Activated B cell treated with CpG ODN at 0.5 μM for 24 hours (primary cell): Measurements from ENCODE around the gene TMTC3. TPM values are rescaled to one million over a fixed set of nuclear protein-coding genes. Genes with fewer than 3 reads are reported as not detected.

Experiments
- ATAC-seq: fragments of 200-7000 bp; cut with Tn5 transposase; one replicate; pipeline ENCODE4 v1.10.0; 2021; ENCODE audit warnings: low read depth, mild to moderate bottlenecking, moderate library complexity
- CTCF ChIA-PET: fragments of 350-600 bp; sonication (Branson Sonifier 250); formaldehyde crosslinking; loops from one replicate; lab custom pipeline; 2021; ENCODE audit warnings: antibody characterized with exemption; lab: Charles Lee
- POLR2A ChIA-PET: fragments of 350-600 bp; sonication (Branson Sonifier 250); formaldehyde crosslinking; loops from one replicate; lab custom pipeline; 2021; ENCODE audit warnings: antibody characterized with exemption; lab: Charles Lee
- DNase-seq: peaks from one replicate; pipeline ENCODE4 v3.0.0; 2022
- H3K27ac Mint-ChIP-seq: one replicate; pipeline ENCODE4 v1.8.0; 2020; ENCODE audit warnings: mixed read lengths
- H3K27me3 Mint-ChIP-seq: one replicate; pipeline ENCODE4 v1.8.0; 2021; ENCODE audit warnings: mixed read lengths
- H3K36me3 Mint-ChIP-seq: one replicate; pipeline ENCODE4 v1.8.0; 2021; ENCODE audit warnings: low read depth, mixed read lengths
- H3K4me1 Mint-ChIP-seq: one replicate; pipeline ENCODE4 v1.8.0; 2021; ENCODE audit warnings: mixed read lengths
- H3K4me3 Mint-ChIP-seq: one replicate; pipeline ENCODE4 v1.8.0; 2020; ENCODE audit warnings: mild to moderate bottlenecking, mixed read lengths
- H3K9me3 Mint-ChIP-seq: one replicate; pipeline ENCODE4 v1.8.0; 2020; ENCODE audit warnings: mixed read lengths
- CTCF ChIP-seq: fragments of 200-600 bp; IDR thresholded peaks from one replicate; pipeline ENCODE4 v1.8.0; 2022; ENCODE audit warnings: antibody characterized with exemption, mild to moderate bottlenecking
- intact Hi-C: fragments of 100-400 bp; cut with micrococcal nuclease; formaldehyde crosslinking; loops from one replicate; pipeline ENCODE4 v1.15.1; 2024
- total RNA-seq: library from RNA; stranded (reverse); gene quantifications from 2 replicates; pipeline ENCODE4 v1.2.3, GENCODE V29; 2022

Gene TMTC3
- 6.3 and 7.4 TPM in 2 replicates for total RNA-seq

GRCh38 chr12:88141774-88142609 lies at the start of gene TMTC3, which contains the start of gene CEP290:
TSS of gene TMTC3 (plus strand) at chr12:88142307. CDS start at chr12:88148316, 6,009 bp downstream.
TSS of gene CEP290 (minus strand) at chr12:88142088. CDS start at chr12:88141307, 781 bp downstream.
- H3K4me3 Mint-ChIP-seq, result peak within 1 kb of the TSS; percentile 98
- POLR2A ChIA-PET, result interaction anchor here (0.8 to 2.3 kb wide), 4 partner anchors 9 to 1384 kb away, joined by 3 to 8 read pairs (median 5); partner anchors contain the start of gene POC1B
- ATAC-seq, result peak; percentile 94

GRCh38 chr12:88092771-88093170 lies 49.3 kb upstream of the TMTC3 start:
- DNase-seq (no peak), ATAC-seq (no peak)
- Mint-ChIP-seq H3K36me3 (peaks cover 42% of the 10 kb centered on the region), H3K4me3 (no peak overlapping the region), H3K27ac (no peak overlapping the region), H3K9me3 (no peaks in the 10 kb centered on the region), H3K4me1 (no peaks in the 10 kb centered on the region), H3K27me3 (no peaks in the 10 kb centered on the region)
- POLR2A ChIA-PET, result no interaction called here
- intact Hi-C loops, result loop anchor here (5.0 kb wide), 1 partner anchor 40 kb away; no protein-coding TSS in a partner anchor
- CTCF ChIA-PET, result no interaction called here
- no peak for TF ChIP-seq CTCF

More at GRCh38 chr12:88141774-88142609, at the start of gene TMTC3, which contains the start of gene CEP290:
- H3K36me3 Mint-ChIP-seq, result peaks cover 32% of the 10 kb centered on the region
- no peaks in the 10 kb centered on the region for H3K9me3 Mint-ChIP-seq
- H3K27me3 Mint-ChIP-seq, result no peaks in the 10 kb centered on the region
- peaks cover 30% of the 10 kb centered on the region for H3K4me1 Mint-ChIP-seq
- CTCF ChIA-PET, result no interaction called here
- peak; percentile 81 for DNase-seq
- intact Hi-C loops, result loop anchor here (1.0 to 5.0 kb wide), 4 partner anchors 15 to 1384 kb away; partner anchors contain the start of genes DUSP6 and POC1B
- TF ChIP-seq CTCF, result no peak
- H3K27ac Mint-ChIP-seq, result peak within 1 kb of the TSS; percentile 96

GRCh38 chr12:88093573-88093972 lies 48.5 kb upstream of the TMTC3 start:
- ATAC-seq (no peak), DNase-seq (no peak)
- no peaks in the 10 kb centered on the region for H3K4me1 Mint-ChIP-seq
- no peak for TF ChIP-seq CTCF
- CTCF ChIA-PET, result no interaction called here
- no peaks in the 10 kb centered on the region for H3K9me3 Mint-ChIP-seq
- no peak overlapping the region for H3K27ac Mint-ChIP-seq
- peaks cover 42% of the 10 kb centered on the region for H3K36me3 Mint-ChIP-seq
- H3K4me3 Mint-ChIP-seq, result no peak overlapping the region
- POLR2A ChIA-PET, result no interaction called here
- intact Hi-C loops, result loop anchor here (5.0 kb wide), 1 partner anchor 41 kb away; no protein-coding TSS in a partner anchor
- no peaks in the 10 kb centered on the region for H3K27me3 Mint-ChIP-seq

- ChIA-PET POLR2A (no interaction called here), CTCF (no interaction called here)
- H3K4me1 Mint-ChIP-seq, result no peaks in the 10 kb centered on the region
- H3K9me3 Mint-ChIP-seq, result no peaks in the 10 kb centered on the region
- DNase-seq (no peak), ATAC-seq (no peak)
- H3K4me3 Mint-ChIP-seq, result no peak overlapping the region
- intact Hi-C loops, result no loop called here
- no peak overlapping the region for H3K27ac Mint-ChIP-seq
- no peaks in the 10 kb centered on the region for H3K27me3 Mint-ChIP-seq
- no peak for TF ChIP-seq CTCF
- H3K36me3 Mint-ChIP-seq, result peaks cover 54% of the 10 kb centered on the region
Measured at GRCh38 chr12:88108021-88108420, 34.1 kb upstream of the TMTC3 start.

- intact Hi-C loops, result loop anchor here (1.0 to 5.0 kb wide), 4 partner anchors 66 to 1418 kb away; no protein-coding TSS in a partner anchor
- Mint-ChIP-seq H3K9me3 (no peaks in the 10 kb centered on the region), H3K4me3 (no peak overlapping the region), H3K36me3 (peaks cover 56% of the 10 kb centered on the region), H3K27ac (no peak overlapping the region), H3K27me3 (no peaks in the 10 kb centered on the region), H3K4me1 (no peaks in the 10 kb centered on the region)
- POLR2A ChIA-PET, result no interaction called here
- DNase-seq (no peak), ATAC-seq (no peak)
- TF ChIP-seq CTCF, result no peak
- CTCF ChIA-PET, result no interaction called here
Measured at GRCh38 chr12:88111074-88111652, 30.9 kb upstream of the TMTC3 start.
